HT1080 (cell line): ENCODE results near the gene TBC1D13. TPM values are rescaled to one million over a fixed set of nuclear protein-coding genes. Genes with fewer than 3 reads are reported as not detected.

Experiments used
- DNase-seq: peaks from one replicate; pipeline ENCODE4 v3.0.0-alpha.2; 2015; ENCODE audit warnings: low read depth
- total RNA-seq: library from RNA; depleted of rRNA; stranded (reverse); fragments of >200 nt; shearing (Covaris generic); gene quantifications from 2 replicates; pipeline ENCODE4 v1.2.3, GENCODE V29; 2014

Gene TBC1D13
- total RNA-seq, 1 experiment from 2014 or later, result 23.9 TPM

- DNase-seq, result no peak
Observed at GRCh38 chr9:128820665-128821583, 33.9 kb downstream of the TBC1D13 start.

- no peak for DNase-seq
Observed at GRCh38 chr9:128821584-128822406, 34.7 kb downstream of the TBC1D13 start.

- no peak for DNase-seq
Observed at GRCh38 chr9:128822407-128823042, 35.5 kb downstream of the TBC1D13 start.

GRCh38 chr9:128823362-128823902 is 36.4 kb downstream of the TBC1D13 start:
- no peak for DNase-seq

GRCh38 chr9:128823903-128824406 is 36.9 kb downstream of the TBC1D13 start:
- DNase-seq, result no peak

GRCh38 chr9:128824911-128825310 is 37.9 kb downstream of the TBC1D13 start:
- no peak for DNase-seq

- no peak for DNase-seq
Observed at GRCh38 chr9:128825923-128826700, 39.1 kb downstream of the TBC1D13 start.

GRCh38 chr9:128828267-128828666 is 41.2 kb downstream of the TBC1D13 start:
- DNase-seq, result no peak

GRCh38 chr9:128828719-128829452 is 41.8 kb downstream of the TBC1D13 start:
- DNase-seq, result no peak

- DNase-seq, result peak; percentile 92
Observed at GRCh38 chr9:128829477-128830251, 42.6 kb downstream of the TBC1D13 start, which contains the start of gene SPOUT1. TSS of gene SPOUT1 (minus strand) at chr9:128829794. CDS start at chr9:128829780, 14 bp downstream.

GRCh38 chr9:128833696-128834095 is 46.6 kb downstream of the TBC1D13 start:
- no peak for DNase-seq

- DNase-seq, result no peak
Observed at GRCh38 chr9:128835246-128836210, 48.5 kb downstream of the TBC1D13 start.

GRCh38 chr9:128836509-128837145 is 49.6 kb downstream of the TBC1D13 start:
- DNase-seq, result no peak

- no peak for DNase-seq
Observed at GRCh38 chr9:128838338-128838737, 51.3 kb downstream of the TBC1D13 start.

- DNase-seq, result no peak
Observed at GRCh38 chr9:128840524-128840923, 53.5 kb downstream of the TBC1D13 start.

- DNase-seq, result no peak
Observed at GRCh38 chr9:128841694-128842492, 54.8 kb downstream of the TBC1D13 start.
